ENCODE results near the gene MACIR. TPM values are rescaled to one million over a fixed set of nuclear protein-coding genes. Genes with fewer than 3 reads are reported as not detected.

MACIR gene
- total and polyA plus RNA-seq, 2 donors from 2014 or later: 7.1 to 7.4 TPM

GRCh38 chr5:103275851-103276250, 17.3 kb downstream of the MACIR start:
- no peak for FAIRE-seq

GRCh38 chr5:103280967-103281366, 22.4 kb downstream of the MACIR start:
- FAIRE-seq (no peak), DNase-seq (no peak)
- Histone ChIP-seq H3K9me3 (ENCODE audit: control insufficient read depth in 2 of 3, insufficient read depth in 1 of 3, low read length in 3 of 3) (no peaks in the 10 kb centered on the region), H3K27me3 (ENCODE audit: control insufficient read depth, insufficient read depth, low read length) (no peaks in the 10 kb centered on the region), H3K9ac (ENCODE audit: low read length in 3 of 3) (no peak overlapping the region), H3K4me3 (ENCODE audit: low read length in 3 of 3) (no peak overlapping the region), H3K4me1 (ENCODE audit: control insufficient read depth in 2 of 3, insufficient read depth in 2 of 3, low read depth in 1 of 3, low read length in 3 of 3) (no peaks in the 10 kb centered on the region), H3K27ac (ENCODE audit: low read depth in 2 of 2, low read length in 2 of 2) (no peak overlapping the region), H3K36me3 (ENCODE audit: control insufficient read depth in 2 of 3, insufficient read depth in 3 of 3, low read length in 3 of 3) (peaks cover 3 to 6% (median 5%) of the 10 kb centered on the region in 3 donors)
- intact Hi-C loops (cut with DNase I): no loop called here
- TF ChIP-seq CTCF (IDR thresholded peaks at IDR 0.05; ENCODE audit: borderline replicate concordance, extremely low read depth, insufficient read depth): no peak

More at GRCh38 chr5:103275851-103276250, 17.3 kb downstream of the MACIR start:
- Histone ChIP-seq H3K36me3 (ENCODE audit: control insufficient read depth in 2 of 3, insufficient read depth in 3 of 3, low read length in 3 of 3) (peaks cover 3 to 10% (median 6%) of the 10 kb centered on the region in 3 donors), H3K9me3 (ENCODE audit: control insufficient read depth in 2 of 3, insufficient read depth in 1 of 3, low read length in 3 of 3) (no peaks in the 10 kb centered on the region), H3K4me1 (ENCODE audit: control insufficient read depth in 2 of 3, insufficient read depth in 2 of 3, low read depth in 1 of 3, low read length in 3 of 3) (peaks cover 0 to 4% (median 0%) of the 10 kb centered on the region in 3 donors), H3K27ac (ENCODE audit: low read depth in 2 of 2, low read length in 2 of 2) (no peak overlapping the region), H3K4me3 (ENCODE audit: low read length in 3 of 3) (no peak overlapping the region), H3K9ac (ENCODE audit: low read length in 3 of 3) (no peak overlapping the region), H3K27me3 (ENCODE audit: control insufficient read depth, insufficient read depth, low read length) (no peaks in the 10 kb centered on the region)
- no peak for DNase-seq
- no peak for TF ChIP-seq CTCF (IDR thresholded peaks at IDR 0.05; ENCODE audit: borderline replicate concordance, extremely low read depth, insufficient read depth)
- intact Hi-C loops (cut with DNase I): no loop called here

- Histone ChIP-seq H3K27me3 (ENCODE audit: control insufficient read depth, insufficient read depth, low read length) (no peaks in the 10 kb centered on the region), H3K9me3 (ENCODE audit: control insufficient read depth in 2 of 3, insufficient read depth in 1 of 3, low read length in 3 of 3) (no peaks in the 10 kb centered on the region), H3K4me1 (ENCODE audit: control insufficient read depth in 2 of 3, insufficient read depth in 2 of 3, low read depth in 1 of 3, low read length in 3 of 3) (no peaks in the 10 kb centered on the region), H3K4me3 (ENCODE audit: low read length in 3 of 3) (no peak overlapping the region), H3K36me3 (ENCODE audit: control insufficient read depth in 2 of 3, insufficient read depth in 3 of 3, low read length in 3 of 3) (no peaks in the 10 kb centered on the region), H3K27ac (ENCODE audit: low read depth in 2 of 2, low read length in 2 of 2) (no peak overlapping the region), H3K9ac (ENCODE audit: low read length in 3 of 3) (no peak overlapping the region)
- FAIRE-seq: no peak
- TF ChIP-seq CTCF (IDR thresholded peaks at IDR 0.05; ENCODE audit: borderline replicate concordance, extremely low read depth, insufficient read depth): no peak
- intact Hi-C loops (cut with DNase I): no loop called here
- no peak for DNase-seq
Measured at GRCh38 chr5:103283120-103283519, 24.6 kb downstream of the MACIR start.

GRCh38 chr5:103283869-103284268, 25.3 kb downstream of the MACIR start:
- no peak overlapping the region for H3K9ac ChIP-seq (ENCODE audit: low read length in 3 of 3)
- FAIRE-seq (no peak), DNase-seq (no peak)
- H3K4me1 ChIP-seq (ENCODE audit: control insufficient read depth in 2 of 3, insufficient read depth in 2 of 3, low read depth in 1 of 3, low read length in 3 of 3): no peaks in the 10 kb centered on the region
- no peak overlapping the region for H3K4me3 ChIP-seq (ENCODE audit: low read length in 3 of 3)
- intact Hi-C loops (cut with DNase I): no loop called here
- no peaks in the 10 kb centered on the region for H3K9me3 ChIP-seq (ENCODE audit: control insufficient read depth in 2 of 3, insufficient read depth in 1 of 3, low read length in 3 of 3)
- no peak overlapping the region for H3K27ac ChIP-seq (ENCODE audit: low read depth in 2 of 2, low read length in 2 of 2)
- no peak for TF ChIP-seq CTCF (IDR thresholded peaks at IDR 0.05; ENCODE audit: borderline replicate concordance, extremely low read depth, insufficient read depth)
- no peaks in the 10 kb centered on the region for H3K36me3 ChIP-seq (ENCODE audit: control insufficient read depth in 2 of 3, insufficient read depth in 3 of 3, low read length in 3 of 3)
- H3K27me3 ChIP-seq (ENCODE audit: control insufficient read depth, insufficient read depth, low read length): no peaks in the 10 kb centered on the region
